WTC11 (cell line): Measurements from ENCODE around the gene SPRY2. TPM values are rescaled to one million over a fixed set of nuclear protein-coding genes. Genes with fewer than 3 reads are reported as not detected.

Experiments used
- ATAC-seq: fragments of 200-7000 bp; cut with Tn5 transposase; 2 replicates; pipeline ENCODE4 v1.10.0; 2021; ENCODE audit warnings: mild to moderate bottlenecking, moderate library complexity
- CTCF ChIA-PET: fragments of 300-600 bp; sonication (Branson Sonifier 250); formaldehyde crosslinking; loops from one replicate; lab custom pipeline; 2021; ENCODE audit warnings: antibody characterized with exemption; lab: Charles Lee
- POLR2A ChIA-PET: fragments of 350-600 bp; sonication (Branson Sonifier 250); formaldehyde crosslinking; loops from one replicate; lab custom pipeline; 2021; ENCODE audit warnings: antibody characterized with exemption; lab: Charles Lee
- DNase-seq: peaks from one replicate; pipeline ENCODE4 v3.0.0; 2021; ENCODE audit warnings: low spot score
- H3K27ac Mint-ChIP-seq: 2 replicates; pipeline ENCODE4 v1.8.0; 2021; ENCODE audit warnings: mixed read lengths
- H3K27me3 Mint-ChIP-seq: 2 replicates; pipeline ENCODE4 v1.8.0; 2021; ENCODE audit warnings: low read depth, mild to moderate bottlenecking, moderate library complexity, mixed read lengths
- H3K36me3 Mint-ChIP-seq: 2 replicates; pipeline ENCODE4 v1.8.0; 2021; ENCODE audit warnings: mixed read lengths
- H3K4me1 Mint-ChIP-seq: 2 replicates; pipeline ENCODE4 v1.8.0; 2022; ENCODE audit warnings: mixed read lengths
- H3K4me3 Mint-ChIP-seq: 2 replicates; pipeline ENCODE4 v1.8.0; 2021; ENCODE audit warnings: mild to moderate bottlenecking, moderate library complexity, mixed read lengths
- H3K9me3 Mint-ChIP-seq: 2 replicates; pipeline ENCODE4 v1.8.0; 2021; ENCODE audit warnings: mixed read lengths
- CREB1 ChIP-seq: sonication (generic); formaldehyde crosslinking; IDR thresholded peaks from 2 replicates; pipeline ENCODE4 v1.8.0; 2023; ENCODE audit warnings: mild to moderate bottlenecking, missing genetic modification reagents
- FOXP1 ChIP-seq: sonication (generic); formaldehyde crosslinking; IDR thresholded peaks from 2 replicates; pipeline ENCODE4 v1.8.0; 2022; ENCODE audit warnings: missing genetic modification reagents, mild to moderate bottlenecking, moderate library complexity, borderline replicate concordance
- GTF2I ChIP-seq: fragments of 250-450 bp; sonication (Bioruptor Pico); conservative IDR thresholded peaks from 2 replicates; pipeline ENCODE4 v1.4.0; 2021; ENCODE audit warnings: mild to moderate bottlenecking
- NFATC4 ChIP-seq: fragments of 250-450 bp; sonication (Bioruptor Pico); IDR thresholded peaks from 2 replicates; pipeline ENCODE4 v1.9.0; 2021; ENCODE audit warnings: mild to moderate bottlenecking
- NFE2L1 ChIP-seq: sonication (generic); formaldehyde crosslinking; IDR thresholded peaks from 2 replicates; pipeline ENCODE4 v1.8.1; 2023; ENCODE audit warnings: missing genetic modification reagents
- NFYB ChIP-seq: sonication (generic); formaldehyde crosslinking; conservative IDR thresholded peaks from 2 replicates; pipeline ENCODE4 v1.8.0; 2022; ENCODE audit warnings: low read depth, missing genetic modification reagents
- RORB ChIP-seq: fragments of 250-450 bp; sonication (Bioruptor Pico); IDR thresholded peaks from 2 replicates; pipeline ENCODE4 v1.9.0; 2021; ENCODE audit warnings: mild to moderate bottlenecking
- SMAD4 ChIP-seq: sonication (generic); formaldehyde crosslinking; IDR thresholded peaks from 2 replicates; pipeline ENCODE4 v1.8.0; 2022; ENCODE audit warnings: mild to moderate bottlenecking, missing genetic modification reagents
- TCF7 ChIP-seq: sonication (generic); formaldehyde crosslinking; IDR thresholded peaks from 2 replicates; pipeline ENCODE4 v1.8.0; 2022; ENCODE audit warnings: mild to moderate bottlenecking, low read depth, missing genetic modification reagents, moderate library complexity
- TEAD1 ChIP-seq: sonication (generic); formaldehyde crosslinking; IDR thresholded peaks from 2 replicates; pipeline ENCODE4 v1.8.0; 2022; ENCODE audit warnings: mild to moderate bottlenecking, missing genetic modification reagents
- TP53 ChIP-seq: sonication (generic); formaldehyde crosslinking; IDR thresholded peaks from 2 replicates; pipeline ENCODE4 v1.8.1; 2023; ENCODE audit warnings: mild to moderate bottlenecking, missing genetic modification reagents
- ZNF219 ChIP-seq: sonication (generic); formaldehyde crosslinking; IDR thresholded peaks from 2 replicates; pipeline ENCODE4 v1.8.0; 2023; ENCODE audit warnings: missing genetic modification reagents, mild to moderate bottlenecking, borderline replicate concordance
- ZNF232 ChIP-seq: sonication (generic); formaldehyde crosslinking; IDR thresholded peaks from 2 replicates; pipeline ENCODE4 v1.8.0; 2022; ENCODE audit warnings: mild to moderate bottlenecking, missing genetic modification reagents
- total RNA-seq: library from RNA; stranded (reverse); gene quantifications from 3 replicates; pipeline ENCODE4 v1.2.3, GENCODE V29; 2021
- TF ChIP-seq, protein P1 (sequence below): sonication (generic); formaldehyde crosslinking; IDR thresholded peaks from 2 replicates; pipeline ENCODE4 v1.8.0; 2022; ENCODE audit warnings: mild to moderate bottlenecking, missing genetic modification reagents
- TF ChIP-seq, protein P2 (sequence below): sonication (generic); formaldehyde crosslinking; IDR thresholded peaks from 2 replicates; pipeline ENCODE4 v1.8.1; 2023; ENCODE audit warnings: mild to moderate bottlenecking, missing genetic modification reagents, moderate library complexity
- TF ChIP-seq, protein P3 (sequence below): sonication (generic); formaldehyde crosslinking; IDR thresholded peaks from 2 replicates; pipeline ENCODE4 v1.8.1; 2023; ENCODE audit warnings: mild to moderate bottlenecking, missing genetic modification reagents, moderate library complexity
- TF ChIP-seq, protein P4 (sequence below): fragments of 200-600 bp; IDR thresholded peaks from 2 replicates; pipeline ENCODE4 v1.8.0; 2022; ENCODE audit warnings: antibody characterized with exemption
- TF ChIP-seq, protein P5 (sequence below): sonication (generic); formaldehyde crosslinking; IDR thresholded peaks from 2 replicates; pipeline ENCODE4 v1.8.1; 2022; ENCODE audit warnings: mild to moderate bottlenecking, moderate library complexity, missing genetic modification reagents
- TF ChIP-seq, protein P6 (sequence below): sonication (generic); formaldehyde crosslinking; IDR thresholded peaks from 2 replicates; pipeline ENCODE4 v1.8.0; 2022; ENCODE audit warnings: mild to moderate bottlenecking, missing genetic modification reagents
- TF ChIP-seq, protein P7 (sequence below): sonication (generic); formaldehyde crosslinking; IDR thresholded peaks from 2 replicates; pipeline ENCODE4 v1.8.0; 2023; ENCODE audit warnings: mild to moderate bottlenecking, missing genetic modification reagents
- TF ChIP-seq, protein P8 (sequence below): fragments of 250-450 bp; sonication (Bioruptor Pico); IDR thresholded peaks from 2 replicates; pipeline ENCODE4 v1.9.0; 2021; ENCODE audit warnings: moderate library complexity, mild to moderate bottlenecking, inconsistent platforms, borderline replicate concordance

SPRY2 gene
- total RNA-seq, 1 experiment from 2014 or later, result 63.2 TPM

DNA sequence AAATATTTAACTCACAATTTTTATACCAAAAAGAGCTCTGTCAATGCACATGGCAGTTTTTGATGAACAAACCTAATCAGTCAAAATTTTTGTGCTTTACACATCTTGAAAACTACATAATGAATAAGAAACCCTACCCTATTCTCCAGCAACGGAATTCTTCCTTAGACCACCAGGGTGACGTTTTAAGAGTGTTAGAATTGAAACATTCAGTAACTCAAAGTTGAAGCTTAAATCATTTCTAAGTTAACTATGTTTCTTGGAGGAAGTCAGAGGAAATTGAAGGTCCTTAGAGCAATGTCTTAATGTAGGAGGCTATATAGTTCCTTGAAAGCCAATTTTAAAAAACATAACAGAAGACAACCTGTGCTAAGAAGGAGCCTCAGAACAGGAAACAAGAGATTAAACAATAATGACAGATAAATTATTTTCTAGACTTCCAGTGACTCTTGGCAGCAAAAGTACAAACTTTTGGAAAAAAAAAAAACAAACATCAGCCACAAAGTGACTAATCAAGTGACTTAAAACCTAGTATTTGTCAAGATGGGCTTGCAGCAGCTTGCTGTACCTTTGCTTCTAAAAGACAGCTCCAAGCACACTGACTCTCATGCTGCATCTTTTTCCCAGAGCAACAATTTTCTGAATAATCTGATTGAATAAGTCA, 6.2 kb downstream of the SPRY2 start:
- Mint-ChIP-seq H3K4me3 (peak overlapping the region; percentile 45), H3K27ac (peak overlapping the region; percentile 74), H3K9me3 (no peaks in the 10 kb centered on the region), H3K36me3 (peaks cover 55% of the 10 kb centered on the region), H3K4me1 (peaks cover 57% of the 10 kb centered on the region), H3K27me3 (no peaks in the 10 kb centered on the region)
- no peak for DNase-seq
- TF ChIP-seq, protein P1, sequence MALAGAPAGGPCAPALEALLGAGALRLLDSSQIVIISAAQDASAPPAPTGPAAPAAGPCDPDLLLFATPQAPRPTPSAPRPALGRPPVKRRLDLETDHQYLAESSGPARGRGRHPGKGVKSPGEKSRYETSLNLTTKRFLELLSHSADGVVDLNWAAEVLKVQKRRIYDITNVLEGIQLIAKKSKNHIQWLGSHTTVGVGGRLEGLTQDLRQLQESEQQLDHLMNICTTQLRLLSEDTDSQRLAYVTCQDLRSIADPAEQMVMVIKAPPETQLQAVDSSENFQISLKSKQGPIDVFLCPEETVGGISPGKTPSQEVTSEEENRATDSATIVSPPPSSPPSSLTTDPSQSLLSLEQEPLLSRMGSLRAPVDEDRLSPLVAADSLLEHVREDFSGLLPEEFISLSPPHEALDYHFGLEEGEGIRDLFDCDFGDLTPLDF, result no peak
- TF ChIP-seq, protein P2, sequence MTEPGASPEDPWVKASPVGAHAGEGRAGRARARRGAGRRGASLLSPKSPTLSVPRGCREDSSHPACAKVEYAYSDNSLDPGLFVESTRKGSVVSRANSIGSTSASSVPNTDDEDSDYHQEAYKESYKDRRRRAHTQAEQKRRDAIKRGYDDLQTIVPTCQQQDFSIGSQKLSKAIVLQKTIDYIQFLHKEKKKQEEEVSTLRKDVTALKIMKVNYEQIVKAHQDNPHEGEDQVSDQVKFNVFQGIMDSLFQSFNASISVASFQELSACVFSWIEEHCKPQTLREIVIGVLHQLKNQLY (CRISPR knock-in tag), result no peak
- TF ChIP-seq TP53 (CRISPR knock-in tag), result no peak
- no peak for TF ChIP-seq CREB1 (CRISPR knock-in tag)
- TF ChIP-seq SMAD4 (CRISPR knock-in tag), result no peak
- no peak for TF ChIP-seq ZNF232
- TF ChIP-seq, protein P3, sequence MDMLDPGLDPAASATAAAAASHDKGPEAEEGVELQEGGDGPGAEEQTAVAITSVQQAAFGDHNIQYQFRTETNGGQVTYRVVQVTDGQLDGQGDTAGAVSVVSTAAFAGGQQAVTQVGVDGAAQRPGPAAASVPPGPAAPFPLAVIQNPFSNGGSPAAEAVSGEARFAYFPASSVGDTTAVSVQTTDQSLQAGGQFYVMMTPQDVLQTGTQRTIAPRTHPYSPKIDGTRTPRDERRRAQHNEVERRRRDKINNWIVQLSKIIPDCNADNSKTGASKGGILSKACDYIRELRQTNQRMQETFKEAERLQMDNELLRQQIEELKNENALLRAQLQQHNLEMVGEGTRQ (CRISPR knock-in tag), result no peak
- TF ChIP-seq NFATC4 (CRISPR knock-in tag), result 0 out of 2 replicates have a peak, but pooled peaks have one; percentile 37
- ChIA-PET CTCF (interaction anchor here (0.6 to 1.0 kb wide), 3 partner anchors 25 to 167 kb away, joined by 3 read pairs; no protein-coding TSS in a partner anchor), POLR2A (interaction anchor here (0.9 to 1.1 kb wide), 2 partner anchors 38 to 59 kb away, joined by 3 read pairs; no protein-coding TSS in a partner anchor)
- ATAC-seq, result no peak

DNA sequence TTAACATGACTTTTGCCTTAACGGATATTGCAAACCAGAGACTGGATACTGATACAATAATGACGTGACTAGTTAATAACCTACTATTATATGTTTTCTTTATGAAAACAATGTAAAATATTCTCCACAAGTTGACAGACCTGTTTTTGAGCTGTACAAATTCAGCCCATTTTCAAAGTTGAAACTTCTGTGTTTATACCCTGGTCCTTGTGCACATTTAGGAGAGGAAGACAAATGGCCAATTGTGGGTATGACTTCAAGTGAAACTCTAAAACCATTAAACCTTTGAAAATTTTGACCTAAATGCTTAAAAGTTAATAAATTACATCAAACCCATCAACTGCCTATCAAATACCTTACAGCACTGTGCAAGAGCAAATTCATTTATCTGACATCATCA, 8.9 kb downstream of the SPRY2 start:
- peaks cover 42% of the 10 kb centered on the region for H3K36me3 Mint-ChIP-seq
- CTCF ChIA-PET, result no interaction called here
- no peaks in the 10 kb centered on the region for H3K27me3 Mint-ChIP-seq
- no peak overlapping the region for H3K4me3 Mint-ChIP-seq
- H3K27ac Mint-ChIP-seq, result no peak overlapping the region
- DNase-seq (no peak), ATAC-seq (no peak)
- H3K9me3 Mint-ChIP-seq, result no peaks in the 10 kb centered on the region
- POLR2A ChIA-PET, result no interaction called here
- TF ChIP-seq RORB (CRISPR knock-in tag), result no peak
- TF ChIP-seq, protein P4, sequence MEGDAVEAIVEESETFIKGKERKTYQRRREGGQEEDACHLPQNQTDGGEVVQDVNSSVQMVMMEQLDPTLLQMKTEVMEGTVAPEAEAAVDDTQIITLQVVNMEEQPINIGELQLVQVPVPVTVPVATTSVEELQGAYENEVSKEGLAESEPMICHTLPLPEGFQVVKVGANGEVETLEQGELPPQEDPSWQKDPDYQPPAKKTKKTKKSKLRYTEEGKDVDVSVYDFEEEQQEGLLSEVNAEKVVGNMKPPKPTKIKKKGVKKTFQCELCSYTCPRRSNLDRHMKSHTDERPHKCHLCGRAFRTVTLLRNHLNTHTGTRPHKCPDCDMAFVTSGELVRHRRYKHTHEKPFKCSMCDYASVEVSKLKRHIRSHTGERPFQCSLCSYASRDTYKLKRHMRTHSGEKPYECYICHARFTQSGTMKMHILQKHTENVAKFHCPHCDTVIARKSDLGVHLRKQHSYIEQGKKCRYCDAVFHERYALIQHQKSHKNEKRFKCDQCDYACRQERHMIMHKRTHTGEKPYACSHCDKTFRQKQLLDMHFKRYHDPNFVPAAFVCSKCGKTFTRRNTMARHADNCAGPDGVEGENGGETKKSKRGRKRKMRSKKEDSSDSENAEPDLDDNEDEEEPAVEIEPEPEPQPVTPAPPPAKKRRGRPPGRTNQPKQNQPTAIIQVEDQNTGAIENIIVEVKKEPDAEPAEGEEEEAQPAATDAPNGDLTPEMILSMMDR, result no peak
- TF ChIP-seq TEAD1, result no peak
- TF ChIP-seq NFE2L1 (CRISPR knock-in tag), result no peak
- TF ChIP-seq, protein P5, sequence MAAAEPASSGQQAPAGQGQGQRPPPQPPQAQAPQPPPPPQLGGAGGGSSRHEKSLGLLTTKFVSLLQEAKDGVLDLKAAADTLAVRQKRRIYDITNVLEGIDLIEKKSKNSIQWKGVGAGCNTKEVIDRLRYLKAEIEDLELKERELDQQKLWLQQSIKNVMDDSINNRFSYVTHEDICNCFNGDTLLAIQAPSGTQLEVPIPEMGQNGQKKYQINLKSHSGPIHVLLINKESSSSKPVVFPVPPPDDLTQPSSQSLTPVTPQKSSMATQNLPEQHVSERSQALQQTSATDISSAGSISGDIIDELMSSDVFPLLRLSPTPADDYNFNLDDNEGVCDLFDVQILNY (CRISPR knock-in tag), result no peak
- TF ChIP-seq NFYB, result no peak
- TF ChIP-seq GTF2I (CRISPR knock-in tag), result no peak
- H3K4me1 Mint-ChIP-seq, result peaks cover 59% of the 10 kb centered on the region

DNA sequence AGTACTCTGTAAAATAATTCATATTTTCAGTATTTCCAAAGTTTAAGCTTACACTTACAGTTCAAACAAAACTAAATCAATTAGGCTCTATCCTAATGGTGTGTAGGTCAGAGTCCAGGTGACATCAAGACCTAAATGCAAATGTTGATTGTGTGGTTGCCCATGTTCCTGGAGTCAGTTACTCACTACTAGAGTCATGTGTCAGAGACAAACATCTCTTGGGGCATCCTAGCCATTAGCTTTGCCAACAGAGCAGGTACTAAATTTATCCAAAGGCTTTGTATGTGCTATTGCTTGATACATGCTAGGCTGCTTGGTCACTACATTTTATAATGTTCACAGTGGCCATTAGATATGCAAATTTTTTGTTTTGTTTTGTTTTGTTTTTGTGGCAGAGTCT, 11.7 kb downstream of the SPRY2 start:
- peaks cover 3% of the 10 kb centered on the region; the same call in 1 of the 2 replicates for H3K9me3 Mint-ChIP-seq
- POLR2A ChIA-PET, result interaction anchor here (1.1 to 1.5 kb wide), 2 partner anchors 10 to 12 kb away, joined by 5 read pairs; partner anchors contain the start of gene SPRY2
- H3K36me3 Mint-ChIP-seq, result peaks cover 22% of the 10 kb centered on the region

More for the DNA sequence above, 11.7 kb downstream of the SPRY2 start:
- ATAC-seq, result no peak
- Mint-ChIP-seq H3K27me3 (no peaks in the 10 kb centered on the region), H3K27ac (no peak overlapping the region), H3K4me1 (peaks cover 39% of the 10 kb centered on the region), H3K4me3 (no peak overlapping the region)
- CTCF ChIA-PET, result no interaction called here
- no peak for DNase-seq
- TF ChIP-seq, protein P6, sequence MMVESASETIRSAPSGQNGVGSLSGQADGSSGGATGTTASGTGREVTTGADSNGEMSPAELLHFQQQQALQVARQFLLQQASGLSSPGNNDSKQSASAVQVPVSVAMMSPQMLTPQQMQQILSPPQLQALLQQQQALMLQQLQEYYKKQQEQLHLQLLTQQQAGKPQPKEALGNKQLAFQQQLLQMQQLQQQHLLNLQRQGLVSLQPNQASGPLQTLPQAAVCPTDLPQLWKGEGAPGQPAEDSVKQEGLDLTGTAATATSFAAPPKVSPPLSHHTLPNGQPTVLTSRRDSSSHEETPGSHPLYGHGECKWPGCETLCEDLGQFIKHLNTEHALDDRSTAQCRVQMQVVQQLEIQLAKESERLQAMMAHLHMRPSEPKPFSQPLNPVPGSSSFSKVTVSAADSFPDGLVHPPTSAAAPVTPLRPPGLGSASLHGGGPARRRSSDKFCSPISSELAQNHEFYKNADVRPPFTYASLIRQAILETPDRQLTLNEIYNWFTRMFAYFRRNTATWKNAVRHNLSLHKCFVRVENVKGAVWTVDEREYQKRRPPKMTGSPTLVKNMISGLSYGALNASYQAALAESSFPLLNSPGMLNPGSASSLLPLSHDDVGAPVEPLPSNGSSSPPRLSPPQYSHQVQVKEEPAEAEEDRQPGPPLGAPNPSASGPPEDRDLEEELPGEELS (CRISPR knock-in tag), result no peak
- TF ChIP-seq, protein P7, sequence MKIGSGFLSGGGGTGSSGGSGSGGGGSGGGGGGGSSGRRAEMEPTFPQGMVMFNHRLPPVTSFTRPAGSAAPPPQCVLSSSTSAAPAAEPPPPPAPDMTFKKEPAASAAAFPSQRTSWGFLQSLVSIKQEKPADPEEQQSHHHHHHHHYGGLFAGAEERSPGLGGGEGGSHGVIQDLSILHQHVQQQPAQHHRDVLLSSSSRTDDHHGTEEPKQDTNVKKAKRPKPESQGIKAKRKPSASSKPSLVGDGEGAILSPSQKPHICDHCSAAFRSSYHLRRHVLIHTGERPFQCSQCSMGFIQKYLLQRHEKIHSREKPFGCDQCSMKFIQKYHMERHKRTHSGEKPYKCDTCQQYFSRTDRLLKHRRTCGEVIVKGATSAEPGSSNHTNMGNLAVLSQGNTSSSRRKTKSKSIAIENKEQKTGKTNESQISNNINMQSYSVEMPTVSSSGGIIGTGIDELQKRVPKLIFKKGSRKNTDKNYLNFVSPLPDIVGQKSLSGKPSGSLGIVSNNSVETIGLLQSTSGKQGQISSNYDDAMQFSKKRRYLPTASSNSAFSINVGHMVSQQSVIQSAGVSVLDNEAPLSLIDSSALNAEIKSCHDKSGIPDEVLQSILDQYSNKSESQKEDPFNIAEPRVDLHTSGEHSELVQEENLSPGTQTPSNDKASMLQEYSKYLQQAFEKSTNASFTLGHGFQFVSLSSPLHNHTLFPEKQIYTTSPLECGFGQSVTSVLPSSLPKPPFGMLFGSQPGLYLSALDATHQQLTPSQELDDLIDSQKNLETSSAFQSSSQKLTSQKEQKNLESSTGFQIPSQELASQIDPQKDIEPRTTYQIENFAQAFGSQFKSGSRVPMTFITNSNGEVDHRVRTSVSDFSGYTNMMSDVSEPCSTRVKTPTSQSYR (CRISPR knock-in tag), result no peak
- TF ChIP-seq FOXP1 (CRISPR knock-in tag) (no peak), ZNF219 (CRISPR knock-in tag) (no peak), TCF7 (CRISPR knock-in tag) (no peak)
- TF ChIP-seq, protein P8, sequence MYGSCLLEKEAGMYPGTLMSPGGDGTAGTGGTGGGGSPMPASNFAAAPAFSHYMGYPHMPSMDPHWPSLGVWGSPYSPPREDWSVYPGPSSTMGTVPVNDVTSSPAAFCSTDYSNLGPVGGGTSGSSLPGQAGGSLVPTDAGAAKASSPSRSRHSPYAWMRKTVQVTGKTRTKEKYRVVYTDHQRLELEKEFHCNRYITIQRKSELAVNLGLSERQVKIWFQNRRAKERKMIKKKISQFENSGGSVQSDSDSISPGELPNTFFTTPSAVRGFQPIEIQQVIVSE, result no peak
